SKM-1 (cell line): Measurements from ENCODE around the gene FSIP1.

Experiments used
- DNase-seq: peaks from one replicate; lab custom pipeline; 2025; ENCODE audit not compliant: unreplicated experiment; lab: John Stamatoyannopoulos, UW

FSIP1 gene

DNA sequence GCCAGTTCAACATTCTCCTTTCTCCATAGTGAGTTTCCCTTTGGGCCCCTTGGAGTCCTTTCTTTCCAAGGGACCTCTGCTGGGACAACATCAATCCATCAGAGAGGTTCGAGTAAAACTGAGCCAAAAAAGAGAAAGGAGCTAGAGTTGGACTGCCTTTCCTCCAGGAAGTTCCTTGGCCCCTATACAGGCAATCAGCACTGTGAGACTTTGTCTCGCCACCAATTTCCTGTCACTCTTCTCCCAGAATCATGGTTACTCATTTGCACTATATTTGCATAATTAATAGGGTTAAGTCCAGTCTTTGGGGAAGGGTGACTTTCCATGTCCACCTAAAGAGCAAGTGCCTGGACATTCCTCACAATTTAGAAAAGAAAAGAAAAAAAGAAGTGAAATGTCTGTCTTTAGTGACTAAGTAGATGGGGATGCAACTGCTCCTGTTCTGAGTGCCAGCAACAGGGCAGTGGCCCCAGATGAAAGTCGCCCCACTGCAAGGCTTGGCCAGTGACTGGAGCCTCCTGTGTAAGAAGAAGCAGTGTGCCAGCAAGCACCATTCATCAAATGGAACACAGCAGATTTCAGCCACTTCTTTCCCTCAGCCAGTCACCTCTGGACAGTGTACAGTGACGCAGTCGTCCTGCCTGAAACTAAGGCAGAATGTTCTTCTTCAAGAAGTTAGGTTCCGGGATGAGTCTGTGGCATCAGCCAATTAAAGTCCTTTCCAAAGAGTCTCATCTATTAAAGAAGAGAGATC is 91.6 kb downstream of the FSIP1 start:
- DNase-seq: no peak

DNA sequence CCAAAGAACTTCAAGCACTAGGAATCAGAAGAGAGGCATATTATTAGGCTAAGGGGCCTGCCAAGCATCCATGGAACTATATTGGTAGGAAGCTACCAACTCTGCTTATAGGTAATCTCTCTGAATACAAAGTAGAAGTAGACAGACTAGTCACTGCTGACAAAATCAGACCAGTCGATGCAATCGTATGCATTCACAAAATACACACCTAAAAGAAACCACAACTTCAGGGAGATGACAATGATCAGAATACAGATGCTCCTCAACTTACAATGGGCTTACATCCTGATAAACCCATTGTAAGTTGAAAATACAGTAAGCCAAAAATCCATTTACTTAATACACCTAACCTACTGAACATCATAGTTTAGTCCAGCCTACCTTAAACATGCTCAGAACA is 94.7 kb downstream of the FSIP1 start:
- no peak for DNase-seq

- peak; percentile 28 for DNase-seq
These were observed 96.5 kb downstream of the FSIP1 start for GRCh38 chr15:39685999-39686613.

GRCh38 chr15:39685367-39685766 is 97.3 kb downstream of the FSIP1 start:
- DNase-seq: no peak

- no peak for DNase-seq
These were observed 98.4 kb downstream of the FSIP1 start for GRCh38 chr15:39684233-39684632.

DNA sequence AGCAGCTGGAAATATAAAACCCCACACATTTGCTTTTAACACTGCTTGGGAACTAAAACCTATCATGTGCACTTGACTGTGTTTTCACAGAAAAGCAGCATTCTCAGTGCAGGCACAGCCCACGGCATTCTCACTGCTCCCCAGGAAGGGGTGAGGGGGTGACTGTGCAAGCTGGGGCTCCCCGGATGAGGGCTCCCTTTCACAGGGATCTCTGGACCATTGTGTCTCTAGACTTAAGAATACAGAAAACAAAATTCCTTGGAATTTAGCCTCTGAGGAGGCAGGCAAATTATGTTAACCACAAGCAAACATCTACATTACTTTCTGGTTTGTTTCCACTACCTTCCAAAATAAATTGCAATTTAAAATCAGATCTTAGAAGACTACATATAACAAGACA is 100.3 kb downstream of the FSIP1 start:
- no peak for DNase-seq

DNA sequence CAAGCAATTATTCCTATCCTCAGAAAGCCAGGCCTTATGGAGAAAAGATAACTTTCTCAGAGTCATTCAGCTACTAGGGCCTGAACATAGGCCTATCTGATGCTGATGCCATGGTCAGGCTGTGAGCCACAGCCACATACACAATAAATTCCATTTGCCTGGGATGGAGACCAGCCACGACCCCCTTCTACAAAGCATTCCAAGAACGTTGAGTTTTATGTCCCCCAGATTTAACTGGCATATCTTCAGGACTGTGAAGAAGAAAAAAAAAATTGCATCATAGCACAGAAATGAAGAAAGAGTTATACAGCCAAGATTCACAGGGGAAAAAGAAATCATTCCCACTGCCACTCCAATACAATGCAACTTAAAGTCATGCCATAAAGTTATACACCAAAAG is 101.8 kb downstream of the FSIP1 start:
- DNase-seq: no peak

GRCh38 chr15:39672666-39673065 is 110.0 kb downstream of the FSIP1 start:
- DNase-seq: no peak

DNA sequence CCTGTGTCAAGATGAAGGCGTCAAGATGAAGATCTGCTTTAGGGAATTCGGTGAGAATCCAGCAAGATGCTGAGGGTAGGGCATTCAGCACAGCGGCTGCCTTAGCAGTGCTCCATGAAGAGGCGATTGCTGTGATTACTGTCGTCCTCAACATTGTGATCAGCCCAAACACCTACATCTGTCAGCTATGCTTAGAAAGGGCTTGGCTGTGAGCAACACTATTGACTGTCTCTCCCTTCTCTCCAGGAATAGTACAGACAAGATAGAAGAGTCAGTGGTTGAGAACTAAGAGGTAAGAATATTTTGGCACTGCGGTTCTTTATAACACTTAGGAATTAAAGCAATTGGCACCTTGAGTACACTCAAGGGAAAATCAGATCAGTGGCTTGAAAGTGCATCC is 110.5 kb downstream of the FSIP1 start:
- no peak for DNase-seq

DNA sequence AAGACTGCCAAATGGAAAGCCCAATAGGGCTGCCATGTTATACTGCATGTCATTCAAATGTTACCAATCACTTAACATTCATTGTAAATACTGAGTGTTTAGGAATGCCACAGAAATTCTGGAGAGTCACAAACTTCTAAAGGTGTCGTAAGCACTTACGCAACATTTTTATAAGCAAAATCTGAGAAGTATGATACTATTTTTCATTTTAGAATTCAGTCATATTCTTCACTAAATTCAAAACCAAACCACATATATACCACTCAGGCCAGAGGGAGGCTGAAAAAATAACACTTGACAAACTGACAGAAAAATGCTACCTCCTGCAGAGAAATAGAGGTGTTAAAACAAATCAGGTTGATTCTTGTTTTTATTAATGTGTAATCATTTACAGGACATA is 112.0 kb downstream of the FSIP1 start:
- no peak for DNase-seq

DNA sequence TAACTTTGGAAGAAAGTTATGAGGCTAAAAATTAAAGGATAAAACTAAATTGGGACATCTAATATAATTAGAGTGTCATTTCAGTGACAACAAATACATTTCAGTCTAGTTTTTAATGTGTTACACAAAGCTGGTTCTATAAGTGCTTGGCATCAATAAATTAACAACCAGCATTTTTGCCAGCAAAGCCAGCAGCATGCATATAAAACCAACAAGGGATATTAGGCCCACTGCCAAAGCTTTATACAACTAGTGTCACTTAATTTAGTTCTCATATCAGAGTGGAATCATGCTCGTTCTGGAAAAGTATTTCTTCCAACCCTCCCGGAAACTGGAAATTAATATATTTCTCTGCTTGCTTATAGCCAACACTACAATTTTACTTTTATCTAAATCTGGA is 113.0 kb downstream of the FSIP1 start:
- DNase-seq: no peak

DNA sequence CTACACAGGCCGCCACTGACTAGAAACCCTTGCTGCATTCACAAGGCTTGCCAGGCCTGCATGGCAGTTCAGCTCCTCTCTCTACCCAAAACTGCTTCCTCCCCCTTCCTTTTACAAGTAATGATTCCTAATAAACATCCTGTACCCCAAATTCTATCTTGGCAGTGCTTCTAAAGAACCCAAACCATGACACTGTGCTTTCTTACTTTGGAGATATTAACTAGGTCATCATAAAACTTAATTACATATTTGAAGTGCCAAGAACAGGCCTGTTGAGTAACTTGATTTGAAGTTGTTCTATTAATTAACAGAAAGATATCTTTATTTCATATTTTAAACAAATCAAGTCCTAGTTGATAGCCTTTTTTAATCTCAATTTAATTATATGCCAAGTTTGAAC is 113.4 kb downstream of the FSIP1 start:
- DNase-seq: no peak

GRCh38 chr15:39668457-39668856 is 114.2 kb downstream of the FSIP1 start:
- DNase-seq: no peak

- DNase-seq: no peak
These were observed 115.1 kb downstream of the FSIP1 start for GRCh38 chr15:39667382-39668127.

DNA sequence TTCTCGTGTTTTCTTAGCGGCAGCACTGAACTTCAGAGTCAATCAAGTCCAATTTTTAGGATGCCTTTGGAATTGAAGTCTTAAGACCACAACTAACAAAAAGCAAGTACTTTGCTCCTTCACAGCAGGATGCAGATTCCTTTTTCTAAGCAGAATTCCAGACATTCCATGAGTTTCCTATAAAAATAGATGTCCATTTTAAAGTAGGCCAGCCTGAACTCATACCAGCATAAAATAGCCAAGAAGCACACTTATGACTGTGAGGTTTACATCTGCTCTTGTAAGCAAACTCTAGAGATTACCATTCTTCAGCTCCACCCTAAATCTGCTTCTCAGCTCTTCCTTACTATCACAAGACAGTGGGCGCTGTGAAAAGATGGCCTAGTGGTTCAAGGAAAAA is 116.0 kb downstream of the FSIP1 start:
- no peak for DNase-seq

- DNase-seq: no peak
These were observed 116.9 kb downstream of the FSIP1 start for GRCh38 chr15:39665629-39666250.

DNA sequence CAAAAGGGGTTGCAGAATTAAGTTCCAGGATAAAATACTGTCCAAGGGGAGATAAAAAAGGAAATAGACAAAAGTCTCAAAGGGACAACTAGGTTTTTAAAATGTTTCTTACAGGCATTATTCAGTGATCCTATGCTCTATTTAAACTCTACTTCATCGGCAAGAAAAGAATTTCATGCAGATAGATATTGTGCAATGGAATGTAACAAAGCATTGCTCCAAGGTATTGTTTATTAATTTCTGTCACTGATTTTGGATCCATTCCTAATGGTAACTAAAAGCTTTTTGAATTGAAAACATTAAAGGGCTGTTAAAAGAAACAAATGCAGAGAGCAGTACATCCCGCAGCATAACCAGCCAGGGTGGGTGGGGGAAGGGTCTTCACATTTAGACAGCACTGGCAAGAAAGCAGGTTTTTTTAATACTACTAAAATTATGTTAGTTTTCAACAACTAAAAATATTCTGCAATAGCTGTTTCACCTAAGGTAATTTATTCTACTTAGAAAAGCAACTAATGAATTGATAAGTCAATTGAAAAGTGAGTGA is 118.9 kb downstream of the FSIP1 start:
- DNase-seq: no peak

DNA sequence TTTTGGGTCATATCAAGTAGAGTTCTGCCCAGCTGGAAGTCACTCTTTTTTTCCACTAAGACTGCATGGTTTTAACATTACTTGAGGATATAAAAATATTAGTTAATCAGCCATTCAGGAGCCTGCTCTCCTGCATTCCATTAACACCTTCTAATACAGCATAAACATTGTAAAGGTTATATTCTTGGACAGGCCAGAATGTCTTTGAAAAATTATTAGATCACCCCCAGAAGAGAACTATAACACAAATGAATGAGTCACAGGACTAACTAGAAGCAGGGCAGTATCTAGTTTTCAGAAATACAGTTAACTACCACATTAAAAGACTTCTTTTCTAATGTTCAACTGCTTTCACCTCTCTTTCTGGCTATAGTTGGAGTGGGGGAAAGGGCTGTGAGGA is 120.9 kb downstream of the FSIP1 start:
- DNase-seq: no peak

GRCh38 chr15:39658740-39659139 is 123.9 kb downstream of the FSIP1 start:
- no peak for DNase-seq

- DNase-seq: no peak
These were observed 125.0 kb downstream of the FSIP1 start for GRCh38 chr15:39657668-39658067.

DNA sequence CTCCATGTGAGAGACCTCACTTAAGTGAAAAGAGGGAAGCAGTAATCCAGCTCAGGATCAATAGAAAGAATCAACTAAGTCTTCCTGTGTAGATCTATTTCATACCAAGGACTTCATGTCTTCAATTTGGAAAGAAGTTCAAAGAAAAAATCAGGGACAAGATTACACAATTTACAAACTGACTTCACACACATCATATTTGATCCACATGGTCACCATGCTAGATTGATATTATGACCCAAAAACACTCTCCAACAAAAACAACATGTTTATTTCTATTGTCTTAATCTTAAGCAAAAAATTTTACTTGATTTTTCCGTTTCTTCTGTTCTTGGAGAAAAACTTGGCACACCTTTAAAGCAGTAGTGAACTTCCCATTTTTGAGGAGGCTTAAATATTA is 125.5 kb downstream of the FSIP1 start:
- no peak for DNase-seq
